Measurements from ENCODE around the gene MYO1B.

Gene MYO1B

DNA sequence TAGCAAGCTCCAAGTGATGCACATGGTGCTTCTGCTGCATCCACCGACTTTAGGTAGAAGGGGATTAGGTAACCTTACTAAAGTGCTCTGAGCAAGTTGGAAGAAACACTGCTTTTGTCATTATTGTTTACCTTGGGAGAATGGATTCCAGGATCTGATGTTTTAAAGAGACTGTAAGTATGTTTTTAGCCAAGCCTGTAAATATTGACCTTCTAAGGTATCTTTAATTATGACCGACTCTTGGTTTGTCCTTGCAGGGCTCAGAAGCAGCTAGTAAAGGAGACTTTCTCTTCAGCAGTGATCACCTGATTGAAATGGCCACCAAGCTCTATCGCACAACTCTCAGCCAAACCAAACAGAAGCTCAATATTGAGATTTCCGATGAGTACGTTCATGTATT, 170.7 kb downstream of the MYO1B start:
- Histone ChIP-seq H3K79me2 (ENCODE audit: control insufficient read depth, insufficient read depth, low read length, unreplicated experiment) (no peaks in the 10 kb centered on the region), H3K27me3 (ENCODE audit: insufficient read depth, low read length) (no peaks in the 10 kb centered on the region), H3K4me3 (ENCODE audit: low read depth, low read length) (no peak overlapping the region), H3K27ac (ENCODE audit: low read depth, low read length) (no peak overlapping the region), H3K36me3 (ENCODE audit: insufficient read depth, low read length) (peaks cover 32% of the 10 kb centered on the region), H2AFZ (ENCODE audit: low read length, unreplicated experiment) (no peak overlapping the region), H3K4me1 (ENCODE audit: control insufficient read depth, insufficient read depth, low read length, unreplicated experiment) (no peaks in the 10 kb centered on the region)

DNA sequence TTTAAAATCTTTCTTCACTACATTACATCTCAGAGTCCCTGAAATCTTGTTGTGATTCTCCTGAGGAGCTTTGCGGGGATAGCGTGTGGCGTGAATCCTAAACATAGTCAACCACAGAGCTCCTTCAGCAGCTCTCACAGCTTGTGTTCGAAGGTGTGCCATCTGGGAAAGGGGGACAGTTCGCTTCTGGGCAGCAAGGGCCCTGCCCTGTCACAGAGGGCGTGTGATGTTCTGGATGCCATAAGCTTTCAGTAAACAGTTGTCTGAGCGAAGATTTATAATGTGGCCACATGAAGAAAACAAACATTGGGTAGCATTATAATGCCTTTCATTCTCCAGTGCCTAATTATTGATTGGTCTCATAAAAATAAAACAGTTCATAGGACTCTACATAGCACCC, 172.5 kb downstream of the MYO1B start:
- Histone ChIP-seq H3K4me1 (ENCODE audit: control insufficient read depth, insufficient read depth, low read length, unreplicated experiment) (no peaks in the 10 kb centered on the region), H3K36me3 (ENCODE audit: insufficient read depth, low read length) (peaks cover 23% of the 10 kb centered on the region), H3K4me3 (ENCODE audit: low read depth, low read length) (no peak overlapping the region), H3K79me2 (ENCODE audit: control insufficient read depth, insufficient read depth, low read length, unreplicated experiment) (no peaks in the 10 kb centered on the region), H3K27ac (ENCODE audit: low read depth, low read length) (no peak overlapping the region), H2AFZ (ENCODE audit: low read length, unreplicated experiment) (no peak overlapping the region), H3K27me3 (ENCODE audit: insufficient read depth, low read length) (no peaks in the 10 kb centered on the region)

- Histone ChIP-seq H3K27me3 (ENCODE audit: insufficient read depth, low read length) (no peaks in the 10 kb centered on the region), H3K4me1 (ENCODE audit: control insufficient read depth, insufficient read depth, low read length, unreplicated experiment) (no peaks in the 10 kb centered on the region), H2AFZ (ENCODE audit: low read length, unreplicated experiment) (no peak overlapping the region), H3K27ac (ENCODE audit: low read depth, low read length) (no peak overlapping the region), H3K36me3 (ENCODE audit: insufficient read depth, low read length) (peaks cover 16% of the 10 kb centered on the region), H3K4me3 (ENCODE audit: low read depth, low read length) (no peak overlapping the region), H3K79me2 (ENCODE audit: control insufficient read depth, insufficient read depth, low read length, unreplicated experiment) (no peaks in the 10 kb centered on the region)
Observed at GRCh38 chr2:191421950-191422349, 176.7 kb downstream of the MYO1B start.

DNA sequence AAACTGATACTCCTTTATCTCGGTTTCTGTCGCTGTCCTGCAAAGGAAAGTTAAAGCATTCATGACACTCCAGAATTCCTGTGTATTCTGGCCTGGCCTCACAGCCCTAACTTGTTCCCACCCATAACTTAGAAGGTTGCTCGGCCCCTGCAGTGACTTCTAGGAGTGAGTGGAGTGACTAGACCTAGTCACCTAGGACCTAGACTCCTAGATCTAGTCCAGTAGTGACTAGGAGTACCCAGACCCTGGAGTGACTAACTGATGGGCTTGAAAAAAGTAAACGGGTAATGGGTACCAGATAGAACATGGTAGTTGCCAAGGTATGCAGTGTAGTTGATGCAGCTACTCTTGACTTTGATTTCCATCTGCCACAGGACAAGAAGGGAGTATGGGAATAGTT, 181.8 kb downstream of the MYO1B start:
- Histone ChIP-seq H3K27ac (ENCODE audit: low read depth, low read length) (no peak overlapping the region), H3K36me3 (ENCODE audit: insufficient read depth, low read length) (peaks cover 13% of the 10 kb centered on the region), H2AFZ (ENCODE audit: low read length, unreplicated experiment) (no peak overlapping the region), H3K79me2 (ENCODE audit: control insufficient read depth, insufficient read depth, low read length, unreplicated experiment) (no peaks in the 10 kb centered on the region), H3K27me3 (ENCODE audit: insufficient read depth, low read length) (no peaks in the 10 kb centered on the region), H3K4me1 (ENCODE audit: control insufficient read depth, insufficient read depth, low read length, unreplicated experiment) (no peaks in the 10 kb centered on the region), H3K4me3 (ENCODE audit: low read depth, low read length) (no peak overlapping the region)

GRCh38 chr2:191428141-191428540, 182.9 kb downstream of the MYO1B start:
- H3K27me3 ChIP-seq (ENCODE audit: insufficient read depth, low read length) = no peaks in the 10 kb centered on the region

GRCh38 chr2:191430476-191430875, 185.3 kb downstream of the MYO1B start:
- Histone ChIP-seq H3K4me1 (ENCODE audit: control insufficient read depth, insufficient read depth, low read length, unreplicated experiment) (no peaks in the 10 kb centered on the region), H3K27ac (ENCODE audit: low read depth, low read length) (no peak overlapping the region), H2AFZ (ENCODE audit: low read length, unreplicated experiment) (no peak overlapping the region), H3K27me3 (ENCODE audit: insufficient read depth, low read length) (no peaks in the 10 kb centered on the region), H3K36me3 (ENCODE audit: insufficient read depth, low read length) (peaks cover 4% of the 10 kb centered on the region), H3K4me3 (ENCODE audit: low read depth, low read length) (no peak overlapping the region), H3K79me2 (ENCODE audit: control insufficient read depth, insufficient read depth, low read length, unreplicated experiment) (no peaks in the 10 kb centered on the region)

More at GRCh38 chr2:191428141-191428540, 182.9 kb downstream of the MYO1B start:
- Histone ChIP-seq H3K79me2 (ENCODE audit: control insufficient read depth, insufficient read depth, low read length, unreplicated experiment) (no peaks in the 10 kb centered on the region), H3K4me3 (ENCODE audit: low read depth, low read length) (no peak overlapping the region), H3K27ac (ENCODE audit: low read depth, low read length) (no peak overlapping the region), H3K36me3 (ENCODE audit: insufficient read depth, low read length) (peaks cover 8% of the 10 kb centered on the region), H2AFZ (ENCODE audit: low read length, unreplicated experiment) (no peak overlapping the region), H3K4me1 (ENCODE audit: control insufficient read depth, insufficient read depth, low read length, unreplicated experiment) (no peaks in the 10 kb centered on the region)

DNA sequence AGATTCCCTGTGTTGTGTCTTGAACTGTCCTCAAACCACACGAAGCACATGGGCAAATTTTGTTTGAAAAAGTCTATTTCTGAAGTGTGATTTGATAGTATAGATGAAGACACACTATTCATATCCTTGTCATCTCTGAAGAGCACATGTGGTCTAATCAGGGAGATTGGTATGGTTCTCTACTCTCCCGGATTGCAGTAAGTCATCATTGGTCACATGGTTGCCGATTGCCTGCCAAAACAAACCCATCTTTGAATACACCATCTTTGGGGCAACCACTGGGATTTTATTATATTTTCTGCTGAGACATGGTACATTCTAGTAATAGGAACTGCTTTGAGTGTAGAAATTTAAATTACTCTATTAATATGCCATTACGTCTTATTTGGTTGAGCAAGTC, 186.9 kb downstream of the MYO1B start:
- Histone ChIP-seq H3K79me2 (ENCODE audit: control insufficient read depth, insufficient read depth, low read length, unreplicated experiment) (no peaks in the 10 kb centered on the region), H3K27me3 (ENCODE audit: insufficient read depth, low read length) (no peaks in the 10 kb centered on the region), H2AFZ (ENCODE audit: low read length, unreplicated experiment) (no peak overlapping the region), H3K4me1 (ENCODE audit: control insufficient read depth, insufficient read depth, low read length, unreplicated experiment) (no peaks in the 10 kb centered on the region), H3K27ac (ENCODE audit: low read depth, low read length) (no peak overlapping the region), H3K4me3 (ENCODE audit: low read depth, low read length) (no peak overlapping the region), H3K36me3 (ENCODE audit: insufficient read depth, low read length) (no peaks in the 10 kb centered on the region)

- Histone ChIP-seq H3K27me3 (ENCODE audit: insufficient read depth, low read length) (no peaks in the 10 kb centered on the region), H3K4me1 (ENCODE audit: control insufficient read depth, insufficient read depth, low read length, unreplicated experiment) (no peaks in the 10 kb centered on the region), H3K27ac (ENCODE audit: low read depth, low read length) (no peak overlapping the region), H2AFZ (ENCODE audit: low read length, unreplicated experiment) (no peak overlapping the region), H3K36me3 (ENCODE audit: insufficient read depth, low read length) (no peaks in the 10 kb centered on the region), H3K79me2 (ENCODE audit: control insufficient read depth, insufficient read depth, low read length, unreplicated experiment) (no peaks in the 10 kb centered on the region), H3K4me3 (ENCODE audit: low read depth, low read length) (no peak overlapping the region)
Observed at GRCh38 chr2:191434072-191434471, 188.9 kb downstream of the MYO1B start.

DNA sequence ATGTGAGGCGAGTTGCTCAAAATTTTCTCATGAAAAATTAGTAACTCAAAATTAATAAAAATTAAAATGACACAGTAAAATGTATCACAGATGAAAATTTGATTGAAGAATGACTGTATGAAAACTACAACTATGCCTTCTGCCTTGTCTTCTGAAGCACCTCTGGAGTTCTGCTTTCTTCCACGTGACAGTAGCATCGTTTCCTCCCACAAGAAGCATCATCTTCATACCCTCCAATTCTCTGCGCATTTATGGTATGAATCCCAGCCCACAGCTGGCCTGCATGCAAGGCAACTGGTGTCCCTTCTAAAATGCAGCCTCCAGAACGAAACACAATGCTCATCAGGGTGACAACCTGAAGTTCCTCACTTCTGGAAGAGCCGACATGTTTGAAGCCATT, 189.9 kb downstream of the MYO1B start:
- no peak overlapping the region for H3K27ac ChIP-seq (ENCODE audit: low read depth, low read length)
- H2AFZ ChIP-seq (ENCODE audit: low read length, unreplicated experiment) = no peak overlapping the region
- H3K4me3 ChIP-seq (ENCODE audit: low read depth, low read length) = no peak overlapping the region

DNA sequence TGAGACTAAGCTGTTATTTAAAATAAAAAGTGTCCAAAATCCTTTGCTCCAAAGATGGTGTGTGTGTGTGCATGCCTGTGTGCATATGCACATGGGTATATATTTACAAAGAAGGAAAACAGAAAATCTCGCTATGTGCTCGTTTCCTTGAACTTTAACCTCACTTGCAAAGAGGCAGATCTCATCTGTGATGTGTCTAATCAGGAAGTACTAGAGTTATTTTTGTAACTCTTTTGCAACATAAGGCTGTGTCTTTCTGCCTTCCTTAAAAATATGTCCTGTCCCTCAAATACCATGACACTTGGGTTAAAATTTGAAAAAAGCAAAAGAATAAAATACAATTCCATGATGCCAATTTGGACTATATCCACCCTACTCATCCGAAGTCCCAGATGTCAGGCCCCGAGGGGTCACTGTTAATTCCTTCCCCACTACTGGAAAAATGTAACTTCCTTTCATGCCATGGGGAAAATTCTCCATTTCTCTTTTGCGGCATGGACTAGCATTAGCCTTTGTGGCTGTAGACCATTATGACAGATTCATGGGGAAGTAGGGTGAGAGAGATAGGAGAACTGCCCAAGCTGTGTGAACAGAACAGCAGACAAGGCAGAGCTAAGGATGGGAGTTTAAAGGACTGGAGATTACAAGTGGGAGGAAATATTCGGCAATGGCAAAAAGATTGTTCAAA, 191.3 kb downstream of the MYO1B start:
- Histone ChIP-seq H3K4me3 (ENCODE audit: low read depth, low read length) (no peak overlapping the region), H3K27ac (ENCODE audit: low read depth, low read length) (no peak overlapping the region), H3K4me1 (ENCODE audit: control insufficient read depth, insufficient read depth, low read length, unreplicated experiment) (no peaks in the 10 kb centered on the region), H3K79me2 (ENCODE audit: control insufficient read depth, insufficient read depth, low read length, unreplicated experiment) (no peaks in the 10 kb centered on the region), H3K27me3 (ENCODE audit: insufficient read depth, low read length) (no peaks in the 10 kb centered on the region), H3K36me3 (ENCODE audit: insufficient read depth, low read length) (no peaks in the 10 kb centered on the region), H2AFZ (ENCODE audit: low read length, unreplicated experiment) (no peak overlapping the region)

More for the DNA sequence above, 189.9 kb downstream of the MYO1B start:
- Histone ChIP-seq H3K27me3 (ENCODE audit: insufficient read depth, low read length) (no peaks in the 10 kb centered on the region), H3K79me2 (ENCODE audit: control insufficient read depth, insufficient read depth, low read length, unreplicated experiment) (no peaks in the 10 kb centered on the region), H3K4me1 (ENCODE audit: control insufficient read depth, insufficient read depth, low read length, unreplicated experiment) (no peaks in the 10 kb centered on the region), H3K36me3 (ENCODE audit: insufficient read depth, low read length) (no peaks in the 10 kb centered on the region)

DNA sequence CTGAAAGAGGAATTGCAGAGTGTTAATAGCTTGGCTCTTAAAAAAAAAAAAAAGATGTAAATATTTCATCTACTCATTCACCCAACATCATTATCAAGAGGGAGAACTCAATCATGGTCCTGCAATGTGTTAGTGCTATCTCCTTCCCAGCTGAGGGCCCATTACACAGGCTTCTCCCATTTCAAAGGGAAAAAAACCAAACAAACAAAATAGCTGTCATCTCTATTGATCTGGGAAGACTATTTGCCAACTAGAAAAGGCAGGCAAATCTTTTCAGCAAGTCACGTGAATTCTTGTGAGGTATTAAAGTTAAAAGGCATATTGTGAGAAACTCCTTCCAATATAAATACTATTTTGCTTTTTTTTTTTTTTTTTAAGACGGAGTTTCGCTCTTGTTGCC, 194.3 kb downstream of the MYO1B start:
- Histone ChIP-seq H3K36me3 (ENCODE audit: insufficient read depth, low read length) (no peaks in the 10 kb centered on the region), H3K27ac (ENCODE audit: low read depth, low read length) (no peak overlapping the region), H2AFZ (ENCODE audit: low read length, unreplicated experiment) (no peak overlapping the region), H3K79me2 (ENCODE audit: control insufficient read depth, insufficient read depth, low read length, unreplicated experiment) (no peaks in the 10 kb centered on the region), H3K4me3 (ENCODE audit: low read depth, low read length) (no peak overlapping the region), H3K27me3 (ENCODE audit: insufficient read depth, low read length) (no peaks in the 10 kb centered on the region), H3K4me1 (ENCODE audit: control insufficient read depth, insufficient read depth, low read length, unreplicated experiment) (no peaks in the 10 kb centered on the region)
